HCT116 (cell line): ENCODE data around the gene TES. TPM values are rescaled to one million over a fixed set of nuclear protein-coding genes. Genes with fewer than 3 reads are reported as not detected.

Source experiments
- ATAC-seq: fragments of 200-7000 bp; cut with Tn5 transposase; 2 replicates; pipeline ENCODE4 v1.9.1; 2020; ENCODE audit warnings: mild to moderate bottlenecking, moderate library complexity
- BruUV-seq: library from RNA; stranded (reverse); fragments of 400-500 nt; replicated peaks from 2 replicates; lab custom pipeline; 2021; lab: Mats Ljungman, UMichigan
- CTCF ChIA-PET: fragments of 300-600 bp; sonication (Branson Sonifier 250); formaldehyde crosslinking; loops from one replicate; lab custom pipeline; 2021; ENCODE audit warnings: antibody characterized with exemption; lab: Charles Lee
- POLR2A ChIA-PET: fragments of 300-600, 350-600 bp; sonication (Branson Sonifier 250); formaldehyde crosslinking; loops from one replicate; lab custom pipeline; 2021; ENCODE audit warnings: antibody characterized with exemption; lab: Charles Lee
- RAD21 ChIA-PET, 2 experiments: fragments of 300-600 bp; sonication (Branson Sonifier 250); formaldehyde crosslinking; loops; one replicate each; lab custom pipeline; 2023; ENCODE audit warnings: low total read pairs in 2 of 2; ENCODE audit not compliant: uncharacterized antibody in 2 of 2, unreplicated experiment in 2 of 2, low non-redundant PET in 1 of 2; lab: Charles Lee
- DNase-seq: peaks from one replicate; pipeline ENCODE4 v3.0.0-alpha.2; 2010; ENCODE audit warnings: low read depth, low spot score
- H2AFZ ChIP-seq: fragments of 200-600 bp; shearing (Covaris generic), sonication (generic); 2 replicates; pipeline ENCODE4 v1.6.1; 2017; ENCODE audit warnings: low read depth, mixed run types, mixed read lengths, antibody characterized with exemption, low read length; ENCODE audit not compliant: poor library complexity, severe bottlenecking
- H3K27ac ChIP-seq: 2 replicates; pipeline ENCODE4 v1.5.1; 2012; ENCODE audit warnings: low read depth, low read length
- H3K27me3 ChIP-seq: fragments of 200-600 bp; sonication (generic); 2 replicates; pipeline ENCODE4 v1.6.1; 2016; ENCODE audit warnings: mixed run types, low read length, mixed read lengths; ENCODE audit not compliant: insufficient read depth
- H3K36me3 ChIP-seq, 2 experiments: fragments of 200-500 bp in 1 of 2; fragments of 200-600 bp in 1 of 2; sonication (Bioruptor generic) in 1 of 2; sonication (generic) in 1 of 2; 2 replicates each; pipeline versions ENCODE4 v1.5.1 to v1.6.1; 2014 to 2016; ENCODE audit warnings: low read length in 2 of 2, inconsistent platforms in 1 of 2, mixed read lengths in 1 of 2, mixed run types in 1 of 2; ENCODE audit not compliant: insufficient read depth in 2 of 2, control insufficient read depth in 1 of 2
- H3K4me1 ChIP-seq, 2 experiments: fragments of 200-600 bp in 1 of 2; sonication (generic) in 1 of 2; 2 replicates each; pipeline versions ENCODE4 v1.5.1 to v1.6.1; 2012 to 2017; ENCODE audit warnings: low read length in 2 of 2, inconsistent platforms in 1 of 2, mild to moderate bottlenecking in 1 of 2, mixed read lengths in 1 of 2, mixed run types in 1 of 2, moderate library complexity in 1 of 2; ENCODE audit not compliant: insufficient read depth in 2 of 2, control insufficient read depth in 1 of 2
- H3K4me2 ChIP-seq: fragments of 200-600 bp; sonication (generic); 2 replicates; pipeline ENCODE4 v1.6.1; 2017; ENCODE audit warnings: mixed run types, low read length, mixed read lengths
- H3K4me3 ChIP-seq, 2 experiments: fragments of 200-600 bp in 1 of 2; sonication (generic) in 1 of 2; replicated peaks in 1 of 2; 2 replicates each; pipeline ENCODE4 v1.5.1; 2011 to 2016; ENCODE audit warnings: low read length in 2 of 2, control low read depth in 1 of 2, low read depth in 1 of 2, mild to moderate bottlenecking in 1 of 2, mixed read lengths in 1 of 2, mixed run types in 1 of 2
- H3K79me2 ChIP-seq: fragments of 200-600 bp; sonication (generic); 2 replicates; pipeline ENCODE4 v1.6.1; 2017; ENCODE audit warnings: mild to moderate bottlenecking, mixed run types, low read length, moderate library complexity, mixed read lengths; ENCODE audit not compliant: insufficient read depth
- H3K9ac ChIP-seq: fragments of 200-600 bp; sonication (generic); 2 replicates; pipeline ENCODE4 v1.6.1; 2016; ENCODE audit warnings: low read length, mixed read lengths
- H3K9me2 ChIP-seq: fragments of 200-600 bp; sonication (generic), shearing (Covaris generic); 2 replicates; pipeline ENCODE4 v1.6.1; 2017; ENCODE audit warnings: mixed run types, mild to moderate bottlenecking, moderate library complexity; ENCODE audit not compliant: insufficient read depth
- H3K9me3 ChIP-seq, 2 experiments: fragments of 200-500 bp in 1 of 2; fragments of 200-600 bp in 1 of 2; sonication (Bioruptor generic) in 1 of 2; sonication (generic) in 1 of 2; 2 replicates each; pipeline ENCODE4 v1.6.1; 2014 to 2017; ENCODE audit warnings: low read length in 2 of 2, mixed read lengths in 2 of 2, inconsistent platforms in 1 of 2, low read depth in 1 of 2, mild to moderate bottlenecking in 1 of 2, mixed run types in 1 of 2, moderate library complexity in 1 of 2; ENCODE audit not compliant: control insufficient read depth in 1 of 2, insufficient read depth in 1 of 2
- H4K20me1 ChIP-seq: fragments of 200-600 bp; sonication (generic), shearing (Covaris generic); 2 replicates; pipeline ENCODE4 v1.6.1; 2017; ENCODE audit warnings: mixed run types, mild to moderate bottlenecking, moderate library complexity; ENCODE audit not compliant: insufficient read depth
- CBX3 ChIP-seq: IDR thresholded peaks from 2 replicates; pipeline ENCODE4 v1.6.1; 2012; ENCODE audit warnings: low read depth
- CEBPB ChIP-seq: IDR thresholded peaks from 2 replicates; pipeline ENCODE4 v1.6.1; 2012; ENCODE audit warnings: low read depth
- FOSL1 ChIP-seq: IDR thresholded peaks from 2 replicates; pipeline ENCODE4 v1.6.1; 2012; ENCODE audit warnings: low read depth
- JUND ChIP-seq: IDR thresholded peaks from 2 replicates; pipeline ENCODE4 v1.6.1; 2012
- SIN3A ChIP-seq: IDR thresholded peaks from 2 replicates; pipeline ENCODE4 v1.6.1; 2012; ENCODE audit warnings: low read depth
- SP1 ChIP-seq: IDR thresholded peaks from 2 replicates; pipeline ENCODE4 v1.6.1; 2012; ENCODE audit warnings: low read depth
- SRF ChIP-seq: IDR thresholded peaks from 2 replicates; pipeline ENCODE4 v1.6.1; 2012; ENCODE audit warnings: low read depth
- ZFX ChIP-seq: fragments of 450-650 bp; IDR thresholded peaks from 2 replicates; pipeline ENCODE4 v1.6.1; 2017
- intact Hi-C: fragments of 100-400 bp; cut with micrococcal nuclease; formaldehyde crosslinking; loops from 2 replicates; pipeline ENCODE4 v1.10.0; 2022
- total RNA-seq: library from RNA; stranded (reverse); gene quantifications from one replicate; pipeline ENCODE4 v1.2.1, GENCODE V29; 2021; ENCODE audit not compliant: unreplicated experiment
- TF ChIP-seq, protein P1 (sequence below): IDR thresholded peaks from 2 replicates; pipeline ENCODE4 v1.6.1; 2012; ENCODE audit warnings: low read depth
- TF ChIP-seq, protein P2 (sequence below): IDR thresholded peaks from 2 replicates; pipeline ENCODE4 v1.6.1; 2012

The TES gene
- total RNA-seq, 1 experiment from 2014 or later: 129 TPM

DNA sequence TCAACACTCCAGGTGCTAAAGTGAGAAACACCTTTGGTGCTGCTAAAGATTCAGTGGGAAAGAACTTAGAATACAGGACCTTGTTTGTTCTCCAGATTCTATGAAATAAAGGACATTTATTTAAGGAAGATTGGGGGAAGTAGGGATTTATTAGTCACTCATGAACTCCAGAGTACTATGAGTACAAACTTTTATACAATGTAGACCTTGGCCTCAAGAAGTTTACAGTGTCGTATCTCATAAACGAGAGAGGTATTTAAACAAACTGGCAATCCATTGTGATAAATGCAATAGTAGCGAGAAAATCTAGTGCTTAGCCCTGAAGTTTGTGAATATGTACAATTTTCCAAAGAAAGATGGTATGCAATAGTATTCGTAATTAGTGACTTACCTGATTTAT lies 59.1 kb downstream of the TES start (continued):
- no peak for TF ChIP-seq ZFX
- TF ChIP-seq, protein P1, sequence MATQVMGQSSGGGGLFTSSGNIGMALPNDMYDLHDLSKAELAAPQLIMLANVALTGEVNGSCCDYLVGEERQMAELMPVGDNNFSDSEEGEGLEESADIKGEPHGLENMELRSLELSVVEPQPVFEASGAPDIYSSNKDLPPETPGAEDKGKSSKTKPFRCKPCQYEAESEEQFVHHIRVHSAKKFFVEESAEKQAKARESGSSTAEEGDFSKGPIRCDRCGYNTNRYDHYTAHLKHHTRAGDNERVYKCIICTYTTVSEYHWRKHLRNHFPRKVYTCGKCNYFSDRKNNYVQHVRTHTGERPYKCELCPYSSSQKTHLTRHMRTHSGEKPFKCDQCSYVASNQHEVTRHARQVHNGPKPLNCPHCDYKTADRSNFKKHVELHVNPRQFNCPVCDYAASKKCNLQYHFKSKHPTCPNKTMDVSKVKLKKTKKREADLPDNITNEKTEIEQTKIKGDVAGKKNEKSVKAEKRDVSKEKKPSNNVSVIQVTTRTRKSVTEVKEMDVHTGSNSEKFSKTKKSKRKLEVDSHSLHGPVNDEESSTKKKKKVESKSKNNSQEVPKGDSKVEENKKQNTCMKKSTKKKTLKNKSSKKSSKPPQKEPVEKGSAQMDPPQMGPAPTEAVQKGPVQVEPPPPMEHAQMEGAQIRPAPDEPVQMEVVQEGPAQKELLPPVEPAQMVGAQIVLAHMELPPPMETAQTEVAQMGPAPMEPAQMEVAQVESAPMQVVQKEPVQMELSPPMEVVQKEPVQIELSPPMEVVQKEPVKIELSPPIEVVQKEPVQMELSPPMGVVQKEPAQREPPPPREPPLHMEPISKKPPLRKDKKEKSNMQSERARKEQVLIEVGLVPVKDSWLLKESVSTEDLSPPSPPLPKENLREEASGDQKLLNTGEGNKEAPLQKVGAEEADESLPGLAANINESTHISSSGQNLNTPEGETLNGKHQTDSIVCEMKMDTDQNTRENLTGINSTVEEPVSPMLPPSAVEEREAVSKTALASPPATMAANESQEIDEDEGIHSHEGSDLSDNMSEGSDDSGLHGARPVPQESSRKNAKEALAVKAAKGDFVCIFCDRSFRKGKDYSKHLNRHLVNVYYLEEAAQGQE: no peak

DNA sequence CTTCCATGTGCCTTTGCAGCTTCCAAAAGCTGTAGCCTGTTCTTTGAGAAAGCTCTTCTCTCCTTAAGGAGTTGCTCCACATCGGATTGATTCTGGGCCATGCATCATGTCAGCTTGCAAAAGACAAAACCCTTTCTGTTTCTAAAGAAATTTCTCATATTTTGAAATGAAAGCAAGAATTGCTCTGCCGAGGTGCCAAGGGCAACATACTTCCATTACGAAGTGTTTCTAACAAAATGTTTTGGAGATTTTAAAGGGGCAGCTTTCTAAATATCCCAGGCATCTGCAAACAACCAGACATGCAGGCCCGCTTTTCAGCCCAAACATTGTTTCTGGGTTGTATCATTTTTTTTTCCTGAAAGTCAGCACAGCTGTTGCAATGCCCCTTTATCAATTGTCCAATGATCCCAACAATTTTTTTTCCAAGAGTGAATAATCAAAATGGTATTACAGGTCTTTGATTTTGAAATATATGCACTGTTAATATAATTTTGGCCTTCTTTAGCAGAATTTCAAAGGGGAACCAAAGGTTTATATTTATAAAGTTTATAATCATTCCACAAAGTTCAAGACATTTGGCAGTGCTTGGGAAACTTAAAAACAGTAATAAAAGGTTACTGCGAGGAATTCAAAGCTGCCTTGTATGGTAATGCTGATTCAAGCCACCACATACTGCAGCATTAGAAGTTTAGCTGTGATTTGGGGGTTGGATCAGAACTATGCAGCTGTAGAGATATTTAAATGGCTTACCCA lies 61.0 kb downstream of the TES start:
- RAD21 ChIA-PET: no interaction called here
- Histone ChIP-seq H3K27ac (peak overlapping the region; percentile 89), H3K36me3 (no peaks in the 10 kb centered on the region), H3K4me2 (peak overlapping the region; percentile 79), H3K9me3 (no peaks in the 10 kb centered on the region), H3K27me3 (no peaks in the 10 kb centered on the region), H3K4me3 (peak overlapping the region in 1 of 2 experiments; percentile 38; a peak in 1 of 4 replicates), H2AFZ (no peak overlapping the region), H3K79me2 (no peaks in the 10 kb centered on the region), H3K4me1 (peaks cover 35 to 67% of the 10 kb centered on the region in 2 experiments), H3K9ac (peak overlapping the region; percentile 56), H4K20me1 (no peaks in the 10 kb centered on the region), H3K9me2 (no peaks in the 10 kb centered on the region)
- POLR2A ChIA-PET: interaction anchor here (1.2 to 1.7 kb wide), 5 partner anchors 10 to 171 kb away, joined by 4 to 7 read pairs (median 5); no protein-coding TSS in a partner anchor
- CTCF ChIA-PET: interaction anchor here (1.3 kb wide), 1 partner anchor 317 kb away, joined by 7 read pairs; no protein-coding TSS in a partner anchor
- ATAC-seq (peak; percentile 58), DNase-seq (no peak)
- intact Hi-C loops: no loop called here
- no peak for TF ChIP-seq SIN3A
- no peak for TF ChIP-seq SRF
- no peak for TF ChIP-seq FOSL1
- TF ChIP-seq JUND: no peak
- TF ChIP-seq CBX3: no peak
- TF ChIP-seq SP1: no peak
- no peak for TF ChIP-seq CEBPB
- TF ChIP-seq ZFX: no peak
- TF ChIP-seq, protein P2, sequence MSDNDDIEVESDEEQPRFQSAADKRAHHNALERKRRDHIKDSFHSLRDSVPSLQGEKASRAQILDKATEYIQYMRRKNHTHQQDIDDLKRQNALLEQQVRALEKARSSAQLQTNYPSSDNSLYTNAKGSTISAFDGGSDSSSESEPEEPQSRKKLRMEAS: no peak
- TSS peak; percentile 88 for BruUV-seq
